GM18909 (cell line): ENCODE measurements around the gene ARL5C.
A peak's percentile ranks its signal among the peaks of the same experiment; 100 is the strongest.
"Not testable (repeated sequence)": the region's sequence is repeated elsewhere in the genome, so short reads cannot be mapped to it uniquely, and the experiment has no call there.

ENCODE experiments used
- ATAC-seq: cut with Tn5 transposase; IDR thresholded peaks from one replicate; pipeline ENCODE4 v1.9.1; 2021; ENCODE audit warnings: mild to moderate bottlenecking; ENCODE audit not compliant: unreplicated experiment, poor library complexity

Gene ARL5C

DNA sequence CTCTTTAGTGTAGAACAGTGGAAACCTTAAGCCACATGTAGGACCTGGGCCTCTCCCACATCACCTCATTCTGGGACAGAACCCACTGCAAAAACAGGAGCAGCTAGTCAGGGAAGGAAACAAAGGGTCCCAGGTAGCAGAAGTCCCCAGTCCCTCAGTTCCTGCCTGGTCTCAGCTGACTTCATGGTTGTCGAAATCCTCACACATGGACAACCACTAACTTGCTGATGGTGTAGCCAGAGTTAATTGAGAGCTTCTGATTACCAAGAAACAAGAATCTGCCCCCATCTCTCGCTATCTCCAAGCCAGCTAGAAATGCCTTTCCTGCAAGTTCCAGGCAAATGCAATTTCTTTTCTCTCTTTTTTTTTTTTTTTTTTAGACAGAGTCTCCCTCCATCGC lies 3.6 kb upstream of the ARL5C start:
- no peak for ATAC-seq

DNA sequence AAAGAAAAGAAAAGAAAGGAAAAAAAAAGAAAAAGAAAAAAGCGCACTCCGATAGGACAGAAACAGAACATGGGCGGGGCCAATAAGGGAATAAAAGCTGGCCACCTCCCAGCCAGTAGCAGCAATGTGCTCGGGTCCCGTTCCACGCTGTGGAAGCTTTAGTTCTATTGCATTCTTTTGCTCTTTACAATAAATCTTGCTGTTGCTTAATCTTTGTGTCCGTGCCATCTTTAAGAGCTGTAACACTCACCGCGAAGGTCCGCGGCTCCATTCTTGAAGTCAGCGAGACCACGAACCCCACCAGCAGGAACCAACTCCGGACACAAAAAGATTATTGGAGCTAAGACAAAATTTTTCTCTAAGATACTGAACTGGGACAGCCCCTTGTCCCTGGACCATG lies 3.1 kb upstream of the ARL5C start:
- no peak for ATAC-seq

DNA sequence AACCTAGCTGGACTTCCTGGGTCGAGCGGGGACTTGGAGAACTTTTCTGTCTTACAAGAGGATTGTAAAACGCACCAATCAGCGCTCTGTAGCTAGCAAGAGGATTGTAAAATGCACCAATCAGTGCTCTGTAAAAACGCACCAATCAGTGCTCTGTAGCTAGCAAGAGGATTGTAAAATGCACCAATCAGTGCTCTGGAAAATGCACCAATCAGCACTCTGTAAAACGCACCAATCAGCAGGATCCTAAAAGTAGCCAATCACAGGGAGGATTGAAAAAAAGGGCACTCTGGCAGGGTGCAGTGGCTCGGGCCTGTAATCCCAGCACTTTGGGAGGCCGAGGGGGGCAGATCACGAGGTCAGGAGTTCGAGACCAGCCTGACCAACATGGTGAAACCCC lies 2.5 kb upstream of the ARL5C start:
- ATAC-seq = not testable (repeated sequence)

DNA sequence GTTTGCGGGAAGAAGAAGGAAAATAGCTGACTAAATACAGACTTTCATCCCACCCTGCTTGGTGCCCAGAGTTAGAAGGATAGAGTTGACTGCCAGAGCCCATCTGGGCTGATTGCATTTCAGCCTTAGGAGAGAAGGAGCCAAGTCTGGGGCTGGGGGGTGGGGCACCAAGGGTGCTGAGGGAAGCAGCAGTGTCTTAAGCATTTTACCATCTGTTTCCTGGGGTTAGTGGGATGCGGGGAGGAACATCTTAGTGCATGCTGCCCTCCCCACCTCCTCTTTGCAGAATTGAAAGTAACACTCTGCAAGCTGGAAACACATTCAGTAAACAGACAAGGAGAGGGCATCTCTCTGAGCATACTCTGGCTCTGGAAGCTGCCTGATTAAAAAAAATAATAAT lies 1.5 kb upstream of the ARL5C start:
- no peak for ATAC-seq

DNA sequence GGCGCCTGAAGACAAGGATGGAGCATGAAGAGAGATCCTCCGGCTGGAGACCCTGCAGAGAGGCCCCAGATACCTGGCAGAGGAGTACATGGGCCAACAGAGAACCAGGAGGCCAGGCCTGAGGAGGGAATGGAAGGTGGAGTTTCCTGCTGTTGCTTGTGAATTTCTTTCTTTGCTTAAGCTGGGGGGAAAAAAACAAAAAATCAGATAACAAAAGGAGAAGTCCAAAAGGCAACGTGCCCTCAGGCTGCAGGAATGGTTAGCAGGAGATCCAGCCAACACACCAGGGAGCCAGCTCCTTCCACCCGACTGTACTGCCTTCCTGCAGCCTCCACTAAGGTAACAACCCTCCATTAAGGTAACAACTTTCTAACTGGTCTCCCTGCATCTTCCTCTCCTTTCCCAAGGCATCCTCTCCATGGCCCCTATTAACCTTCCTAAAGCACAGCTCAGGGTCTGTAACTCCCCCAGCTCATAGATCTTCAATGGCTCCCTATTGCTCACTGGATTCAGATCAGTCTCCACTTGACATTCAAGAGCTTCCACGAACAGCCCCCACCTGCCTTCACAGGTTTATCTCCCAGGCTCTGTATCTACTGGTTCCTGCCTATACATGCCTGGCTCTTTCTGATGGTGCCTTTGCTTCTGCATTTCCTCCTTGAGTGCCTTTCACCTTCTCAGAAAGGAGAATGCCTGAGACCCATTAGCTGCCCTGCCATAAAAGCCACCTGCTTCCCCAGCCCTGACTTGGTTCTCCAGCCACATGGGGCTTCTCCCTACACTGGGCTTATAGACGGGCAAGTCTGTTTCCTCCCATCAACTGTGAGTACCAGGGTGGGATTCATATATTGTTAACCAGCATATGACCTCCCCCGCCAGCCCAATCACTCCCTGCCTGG lies 725 bp upstream of the ARL5C start:
- ATAC-seq = no peak

DNA sequence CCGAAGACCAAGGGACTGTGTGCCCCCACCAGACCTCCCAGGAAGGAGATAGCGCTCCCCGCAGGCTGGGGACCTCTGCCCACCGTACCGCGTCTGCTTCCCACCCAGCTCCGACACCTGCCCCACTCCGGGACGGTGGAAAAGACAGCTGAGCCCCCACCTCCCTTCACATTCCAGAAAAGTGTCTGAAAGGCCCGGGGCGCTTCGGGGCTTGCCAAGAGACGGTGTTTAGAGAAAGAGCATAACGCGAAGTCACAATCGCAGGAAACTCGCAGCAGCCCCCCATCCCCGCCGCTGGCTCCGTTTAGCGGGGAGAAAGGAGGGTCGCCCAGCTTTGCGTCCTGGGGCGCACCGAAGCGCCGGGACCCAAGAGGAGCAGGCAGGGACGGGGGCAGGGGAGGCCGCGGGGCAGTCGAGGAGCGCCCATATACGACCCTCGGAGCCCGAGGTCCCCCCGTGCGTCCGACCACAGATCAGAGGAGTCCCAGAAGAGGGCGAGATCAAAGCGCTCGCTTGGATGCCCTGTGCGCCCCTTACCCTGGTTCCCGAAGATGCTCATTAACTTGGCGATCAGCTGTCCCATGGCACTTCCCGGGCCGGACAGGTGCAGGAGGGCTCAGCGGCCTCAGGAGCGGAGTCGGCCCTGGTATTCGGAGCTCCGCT lies 652 bp downstream of the ARL5C start:
- peak; percentile 4 for ATAC-seq

DNA sequence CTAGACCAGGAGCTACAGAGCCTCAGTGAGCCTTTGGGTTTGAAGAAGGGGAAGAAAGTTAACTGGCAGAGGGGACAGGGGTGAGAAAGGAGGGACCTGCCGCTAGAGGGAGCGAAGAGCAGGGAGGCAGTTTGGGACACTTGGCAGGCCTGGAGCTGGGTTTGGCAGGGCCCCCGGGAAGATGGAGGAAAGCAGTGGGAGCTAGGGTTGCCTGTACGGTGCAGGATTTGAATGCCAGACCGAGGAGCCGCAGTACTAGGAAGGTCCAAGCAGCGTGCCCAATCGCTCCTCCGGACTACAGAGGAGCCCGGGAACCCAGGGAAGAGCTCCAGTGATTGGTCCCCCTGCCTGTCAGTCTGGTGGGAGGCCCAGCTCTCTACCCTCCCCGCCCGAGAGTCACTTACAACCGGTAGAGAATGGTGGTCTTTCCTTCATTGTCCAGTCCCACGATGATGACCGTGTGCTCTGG lies 1.3 kb downstream of the ARL5C start:
- ATAC-seq = peak; percentile 79

DNA sequence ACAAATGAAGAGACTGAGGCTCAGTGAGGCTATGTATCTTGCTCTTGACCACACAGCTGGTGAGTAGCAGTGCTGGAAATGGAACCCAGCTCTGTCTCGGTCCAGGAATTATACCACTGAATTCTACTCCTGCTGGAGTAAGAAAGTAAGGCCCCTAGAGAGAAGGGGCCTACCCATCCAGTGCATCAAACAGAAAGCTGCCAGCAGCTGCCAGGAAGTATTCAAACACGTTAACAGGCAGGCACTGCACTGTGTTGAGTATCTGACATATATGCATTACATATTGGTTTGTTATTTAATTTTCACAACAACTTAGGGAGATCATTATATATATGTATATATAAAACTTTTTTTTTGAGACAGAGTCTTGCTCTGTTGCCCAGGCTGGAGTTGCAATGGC lies 4.0 kb downstream of the ARL5C start:
- ATAC-seq = no peak

DNA sequence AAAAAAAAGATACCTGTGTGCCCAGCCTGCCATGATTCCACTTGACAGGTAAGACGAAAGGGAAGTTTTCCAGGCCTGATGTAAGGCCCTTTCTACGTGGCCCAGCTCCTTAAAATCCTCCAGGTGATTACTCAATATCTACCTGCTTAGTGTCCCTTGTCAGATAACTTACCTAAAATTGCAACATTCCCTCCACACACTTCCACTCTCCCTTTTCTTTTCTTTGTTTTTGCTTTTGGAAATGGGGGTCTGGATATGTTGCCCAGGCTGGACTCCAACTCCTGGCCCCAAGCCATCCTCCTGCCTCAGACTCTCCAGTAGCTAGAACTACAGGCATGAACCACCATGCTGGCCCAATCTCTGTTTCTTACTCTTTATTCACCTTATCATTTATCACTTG lies 7.3 kb downstream of the ARL5C start:
- no peak for ATAC-seq

DNA sequence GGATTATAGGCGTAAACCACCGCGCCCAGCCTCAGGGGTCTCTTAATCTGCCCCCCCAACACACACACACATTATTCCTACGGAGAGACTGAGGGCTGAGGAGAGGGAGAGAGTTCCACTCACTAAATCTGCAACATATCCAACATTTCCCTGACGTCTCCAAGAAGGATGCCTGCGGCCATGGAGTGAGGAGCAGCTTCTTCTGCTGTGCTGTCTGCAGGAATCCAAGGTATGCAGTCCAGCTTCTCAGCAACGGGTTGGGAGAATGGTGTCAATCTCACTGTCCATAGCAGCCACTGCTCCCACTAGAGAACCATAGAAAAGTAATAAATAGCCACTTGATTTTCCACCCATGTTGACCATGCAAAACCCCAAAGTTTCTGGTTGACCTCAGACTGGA lies 9.5 kb downstream of the ARL5C start:
- no peak for ATAC-seq

DNA sequence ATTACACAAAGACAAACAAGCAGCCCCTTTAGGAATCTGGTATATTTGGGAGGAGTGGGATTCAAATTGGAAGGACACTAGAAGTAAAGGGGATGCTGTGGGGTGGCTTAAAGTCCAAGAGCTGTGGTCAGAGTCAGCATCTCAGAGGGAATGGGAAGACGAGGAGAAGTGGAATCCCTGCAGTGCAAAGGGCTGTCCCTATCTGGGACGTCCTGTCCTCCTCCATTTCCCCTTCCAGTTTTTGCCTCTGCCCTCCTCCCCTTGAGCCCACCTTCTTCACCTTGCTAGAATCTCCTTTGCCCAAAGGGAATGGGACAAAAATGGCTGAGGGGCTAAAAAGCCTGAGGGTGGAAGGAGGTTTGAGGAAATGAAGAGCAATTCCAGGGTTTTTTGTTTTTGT lies 10.3 kb downstream of the ARL5C start:
- ATAC-seq = no peak

DNA sequence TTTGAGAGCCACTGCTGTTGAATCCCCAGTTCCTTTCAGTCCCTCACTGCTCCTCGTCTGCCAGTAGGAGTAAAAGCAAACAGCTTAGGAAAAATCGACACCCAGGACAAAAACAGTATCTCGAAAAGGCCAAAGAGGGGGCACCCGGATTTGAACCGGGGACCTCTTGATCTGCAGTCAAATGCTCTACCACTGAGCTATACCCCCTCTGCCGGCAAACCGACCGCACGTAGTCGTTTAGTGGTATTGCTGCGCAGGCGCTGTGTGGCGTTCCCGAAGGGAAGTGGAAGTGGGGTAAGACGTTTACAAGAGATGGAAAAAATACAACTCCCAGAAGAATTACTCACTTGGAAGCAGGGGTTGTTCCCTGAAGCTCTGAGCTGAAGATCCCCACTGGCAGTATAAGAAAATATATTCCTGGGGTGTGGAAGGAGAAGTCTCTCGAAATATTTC lies 12.3 kb downstream of the ARL5C start:
- peak; percentile 48 for ATAC-seq

DNA sequence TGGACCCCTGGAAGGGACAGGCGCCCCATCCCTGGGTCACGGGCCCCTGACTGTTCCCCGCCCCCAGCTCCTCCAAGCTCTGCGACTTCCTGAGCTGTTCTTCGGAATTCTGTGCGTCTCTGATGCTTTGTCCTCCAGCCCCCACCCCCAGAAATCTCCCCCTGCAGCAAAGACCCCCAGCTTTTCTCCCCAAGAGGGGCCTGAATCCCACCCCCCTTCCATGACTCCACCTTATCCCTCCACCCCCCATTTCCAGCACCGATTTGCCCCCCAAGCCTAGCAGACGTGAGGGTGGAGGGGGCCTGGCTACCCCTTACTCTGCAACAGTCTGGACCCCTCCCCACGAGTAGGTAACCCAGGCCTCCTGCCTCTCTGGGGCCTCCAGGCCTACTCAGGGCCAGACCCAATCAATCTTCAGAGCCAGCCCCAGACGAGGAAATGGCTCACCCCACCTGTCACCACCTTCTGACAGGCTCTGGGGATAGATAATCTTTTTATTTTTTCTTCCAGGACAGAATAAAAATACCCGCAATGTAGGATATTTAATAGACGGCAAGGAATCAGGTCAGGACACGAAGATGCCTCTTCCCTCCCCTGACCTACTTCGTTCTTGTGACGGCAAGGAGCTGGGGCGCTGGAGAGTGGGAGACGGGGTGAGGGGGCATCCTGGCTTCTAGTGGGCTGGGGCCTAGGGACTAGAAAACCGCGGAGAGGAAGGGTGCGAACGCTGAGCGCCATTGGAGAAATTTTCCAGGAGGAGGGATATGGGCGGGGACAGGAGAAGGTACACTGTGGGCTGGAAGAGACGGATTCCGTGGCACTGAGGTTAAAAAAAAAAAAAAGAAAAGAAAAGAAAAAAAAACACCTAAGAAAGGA lies 13.8 kb downstream of the ARL5C start:
- no peak for ATAC-seq

DNA sequence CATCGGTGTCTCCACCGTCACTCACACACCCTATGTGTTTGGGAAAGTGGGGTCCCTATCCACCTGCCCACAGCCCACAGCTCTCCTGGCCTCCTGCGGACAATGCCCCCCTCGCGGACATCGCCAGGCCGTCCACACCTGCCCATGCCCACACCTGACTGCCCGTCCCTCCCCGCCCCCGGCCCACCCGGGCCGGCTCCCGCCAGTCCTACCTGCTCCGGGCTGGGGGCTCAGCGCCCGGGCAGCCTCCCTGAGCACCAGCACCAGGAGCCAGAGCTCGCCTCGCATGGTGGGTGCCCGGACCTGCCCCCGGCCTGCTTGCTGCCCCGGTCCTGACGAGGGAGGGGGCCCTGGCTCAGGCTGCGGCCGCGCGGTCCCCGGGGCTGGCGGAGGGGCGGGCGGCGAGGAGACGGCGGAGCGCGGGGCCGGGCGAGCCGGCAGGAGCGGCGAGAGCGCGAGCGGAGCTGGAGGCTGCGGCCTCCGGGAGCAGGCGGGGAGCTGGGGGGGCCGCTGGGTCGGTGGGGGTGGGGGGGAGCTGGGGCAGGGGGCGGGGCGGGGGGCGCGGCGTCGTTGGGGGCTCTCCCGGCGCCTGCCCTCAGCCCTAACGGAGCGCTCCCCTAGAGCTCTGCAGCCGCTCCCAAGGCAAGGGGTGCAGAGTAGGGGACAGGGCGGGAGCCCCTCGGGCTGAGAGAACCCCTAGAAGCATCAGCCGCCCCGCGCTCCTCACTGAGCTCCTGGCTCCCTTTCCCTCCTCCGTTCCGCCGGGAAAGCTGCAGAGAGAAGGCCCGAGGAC lies 14.6 kb downstream of the ARL5C start, which contains the start of gene PLXDC1:
TSS of gene PLXDC1 (minus strand) at position 488 of the 793 bp plus-strand sequence. CDS start at position 288, 200 bp downstream.
- ATAC-seq = no peak

DNA sequence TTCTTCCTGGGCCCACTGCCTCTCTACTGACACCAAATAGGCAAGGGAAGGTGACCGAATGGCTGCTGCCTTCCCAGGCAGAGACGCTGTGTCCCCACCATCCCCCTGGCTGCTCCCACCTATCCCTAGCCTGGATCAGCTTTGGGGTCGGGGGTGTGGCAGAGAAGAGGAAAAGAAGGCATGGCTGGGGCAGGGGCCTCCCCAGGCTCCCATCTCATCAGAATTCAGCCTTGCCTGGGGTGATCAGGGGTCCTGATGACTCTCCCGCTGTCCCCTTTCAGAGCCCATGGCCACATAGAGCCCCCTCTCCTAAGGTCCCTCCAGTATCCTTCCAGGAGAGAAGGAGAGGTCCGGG lies 15.2 kb downstream of the ARL5C start:
- ATAC-seq = no peak

DNA sequence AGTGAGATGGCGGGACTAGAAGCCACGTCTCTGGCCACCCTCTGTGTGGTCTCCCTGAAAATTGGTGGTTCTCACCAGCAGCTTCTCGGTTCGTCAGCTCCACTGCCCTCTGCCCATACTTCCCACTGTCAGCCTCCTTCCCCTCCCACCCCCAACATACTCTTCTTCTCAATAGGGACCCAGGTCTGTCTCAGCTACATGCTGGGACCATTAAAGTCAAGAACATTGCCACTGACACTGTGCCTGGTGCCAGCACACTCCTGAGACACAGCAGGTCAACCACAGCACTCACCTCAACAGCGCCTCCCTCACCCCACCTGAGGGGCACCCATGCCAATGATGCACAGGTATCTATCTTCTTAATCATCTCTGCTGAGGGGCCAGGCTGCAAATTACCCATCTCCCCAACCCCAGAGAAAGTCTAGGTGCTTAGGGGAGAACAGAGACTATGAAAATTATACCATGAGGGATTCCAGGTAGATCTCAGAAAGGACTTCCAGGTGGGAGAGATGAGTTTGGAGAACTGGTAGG lies 15.8 kb downstream of the ARL5C start:
- ATAC-seq = no peak

DNA sequence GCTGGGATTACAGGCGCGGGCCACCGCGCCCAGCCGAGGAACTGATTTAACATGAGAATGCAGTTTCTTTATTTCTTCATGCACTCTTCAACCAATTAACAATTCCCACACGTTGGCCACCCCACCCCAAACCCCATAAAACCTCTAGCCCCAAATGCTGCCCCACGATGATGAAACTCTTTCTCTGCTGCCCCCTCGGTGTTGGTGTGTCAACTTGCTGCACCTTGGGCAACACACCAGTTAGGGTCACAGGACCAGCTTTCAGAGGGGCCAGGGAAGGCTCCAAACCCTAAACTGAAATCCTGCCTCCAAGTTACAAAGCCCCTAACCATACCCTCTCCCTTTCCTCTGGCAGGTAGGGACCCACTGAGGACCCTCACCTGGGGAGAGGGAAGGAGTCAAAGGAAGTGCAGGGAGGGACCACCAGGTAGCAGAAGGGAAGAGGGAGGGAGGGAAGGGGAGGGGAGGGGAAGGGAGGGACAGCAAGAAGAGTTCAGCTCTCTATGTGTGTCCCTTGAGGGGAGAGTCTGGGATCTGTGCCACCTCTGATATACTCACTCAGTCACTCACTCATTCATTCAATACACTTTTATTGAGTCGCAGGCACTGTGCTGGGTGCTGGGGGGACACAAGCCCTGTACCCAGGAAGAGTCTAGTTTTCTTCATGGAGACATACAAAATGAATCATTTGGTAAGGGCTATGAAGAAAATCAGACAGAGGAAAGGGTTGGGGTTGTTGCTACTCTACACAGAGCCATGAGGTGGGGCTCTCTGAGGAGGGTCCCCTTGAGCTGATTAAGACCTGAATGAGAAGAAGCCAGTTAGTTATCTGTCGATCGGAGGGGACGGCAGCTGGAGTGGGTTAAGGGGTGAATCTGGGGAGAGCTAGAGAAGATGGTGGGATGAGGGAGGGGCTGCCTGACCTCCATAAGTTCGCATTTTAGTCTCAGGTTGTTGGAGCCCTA lies 18.5 kb downstream of the ARL5C start:
- ATAC-seq = no peak

DNA sequence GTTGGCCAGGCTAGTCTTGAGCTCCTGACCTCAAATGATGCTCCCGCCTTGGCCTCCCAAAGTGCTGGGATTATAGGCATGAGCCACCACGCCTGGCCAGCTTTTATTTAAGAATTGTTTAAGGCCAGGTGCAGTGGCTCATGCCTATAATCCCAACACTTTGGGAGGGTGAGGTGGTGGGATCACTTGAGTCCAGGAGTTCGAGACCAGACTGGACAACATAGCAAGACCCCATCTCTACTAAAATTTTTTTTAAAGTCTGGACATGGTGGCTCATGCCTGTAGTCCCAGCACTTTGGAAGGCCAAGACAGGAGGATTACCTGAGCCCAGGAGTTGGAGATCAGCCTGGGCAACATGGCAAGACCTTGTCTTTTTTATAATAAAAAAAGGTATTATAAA lies 19.7 kb downstream of the ARL5C start:
- ATAC-seq = no peak
